Endothelial cell of umbilical vein (primary cell): ENCODE data around the gene MTF1. TPM values are rescaled to one million over a fixed set of nuclear protein-coding genes. Genes with fewer than 3 reads are reported as not detected.
A peak's percentile ranks its signal among the peaks of the same experiment; 100 is the strongest.

Experiments
- BruUV-seq: library from RNA; stranded (reverse); fragments of 400-500 nt; replicated peaks from 2 replicates; lab custom pipeline; 2021; lab: Mats Ljungman, UMichigan
- CTCF ChIA-PET: fragments of 300-600, 350-600 bp; sonication (Branson Sonifier 250); formaldehyde crosslinking; loops from one replicate; lab custom pipeline; 2021; ENCODE audit warnings: antibody characterized with exemption, inconsistent platforms; lab: Charles Lee
- POLR2A ChIA-PET: fragments of 300-600, 350-600 bp; sonication (Branson Sonifier 250); formaldehyde crosslinking; loops from one replicate; lab custom pipeline; 2021; ENCODE audit warnings: antibody characterized with exemption, inconsistent platforms; lab: Charles Lee
- DNase-seq: peaks from one replicate; pipeline ENCODE4 v3.0.0-alpha.2; 2011; ENCODE audit warnings: low read depth, low spot score
- FAIRE-seq: peaks from 2 replicates; lab custom pipeline; 2011; peaks lifted over from hg19 to GRCh38; lab: Jason Lieb, UNC
- H2AFZ ChIP-seq: 2 replicates; pipeline ENCODE4 v1.6.0; 2012; ENCODE audit warnings: low read depth, low read length, control low read depth, inconsistent platforms
- H3K27ac ChIP-seq: 2 replicates; pipeline ENCODE4 v1.5.1; 2011; ENCODE audit warnings: low read depth, mild to moderate bottlenecking, control low read depth, low read length, moderate library complexity; ENCODE audit not compliant: insufficient read depth
- H3K27me3 ChIP-seq, 2 experiments: 2 replicates each; pipeline versions ENCODE4 v1.6.0 to v1.6.1; 2011; ENCODE audit warnings: low read length in 2 of 2, mixed read lengths in 1 of 2; ENCODE audit not compliant: control insufficient read depth in 2 of 2, insufficient read depth in 2 of 2
- H3K36me3 ChIP-seq, 2 experiments: 2 replicates in 1 of 2; 3 replicates in 1 of 2; pipeline ENCODE4 v1.5.1; 2011; ENCODE audit warnings: low read length in 2 of 2, mild to moderate bottlenecking in 1 of 2, moderate library complexity in 1 of 2; ENCODE audit not compliant: control insufficient read depth in 2 of 2, insufficient read depth in 2 of 2; ENCODE audit errors: extremely low read depth in 1 of 2
- H3K4me1 ChIP-seq: 3 replicates; pipeline ENCODE4 v1.5.1; 2011; ENCODE audit warnings: mild to moderate bottlenecking, low read length; ENCODE audit not compliant: control insufficient read depth, insufficient read depth; ENCODE audit errors: extremely low read depth
- H3K4me2 ChIP-seq: 2 replicates; pipeline ENCODE4 v1.6.1; 2011; ENCODE audit warnings: low read length, control low read depth, mixed read lengths; ENCODE audit not compliant: insufficient read depth
- H3K4me3 ChIP-seq, 3 experiments: fragments of 200-600 bp in 1 of 3; sonication (generic), shearing (Covaris generic) in 1 of 3; replicated peaks in 1 of 3; 2 replicates each; pipeline ENCODE4 v1.5.1; 2011 to 2016; ENCODE audit warnings: control low read depth in 3 of 3, low read length in 3 of 3, mild to moderate bottlenecking in 2 of 3, inconsistent platforms in 1 of 3, low read depth in 1 of 3, moderate library complexity in 1 of 3; ENCODE audit not compliant: insufficient read depth in 1 of 3
- H3K79me2 ChIP-seq: 2 replicates; pipeline ENCODE4 v1.6.0; 2012; ENCODE audit warnings: low read length, inconsistent platforms; ENCODE audit not compliant: control insufficient read depth, insufficient read depth
- H3K9ac ChIP-seq: replicated peaks from 2 replicates; pipeline ENCODE3; 2011; ENCODE audit warnings: low read length, control low read depth; ENCODE audit not compliant: insufficient read depth; ENCODE audit errors: extremely low read depth
- H3K9me1 ChIP-seq: replicated peaks from 3 replicates; pipeline ENCODE4 v1.6.0; 2011; ENCODE audit warnings: mild to moderate bottlenecking, low read length; ENCODE audit not compliant: control insufficient read depth, insufficient read depth; ENCODE audit errors: extremely low read depth
- H3K9me3 ChIP-seq: replicated peaks from 2 replicates; pipeline ENCODE4 v1.5.1; 2012; ENCODE audit warnings: low read length, inconsistent platforms; ENCODE audit not compliant: control insufficient read depth, insufficient read depth
- H4K20me1 ChIP-seq: replicated peaks from 2 replicates; pipeline ENCODE3; 2011; ENCODE audit warnings: mild to moderate bottlenecking, low read length; ENCODE audit not compliant: control insufficient read depth, insufficient read depth; ENCODE audit errors: extremely low read depth
- EZH2 ChIP-seq: IDR thresholded peaks from 2 replicates; pipeline ENCODE4 v1.6.1; 2012; ENCODE audit warnings: borderline replicate concordance, low read depth, mild to moderate bottlenecking, moderate library complexity, low read length, inconsistent platforms; ENCODE audit not compliant: severe bottlenecking
- FOS ChIP-seq: IDR thresholded peaks from 2 replicates; pipeline ENCODE4 v1.6.1; 2011; ENCODE audit warnings: mild to moderate bottlenecking, low read length, moderate library complexity, borderline replicate concordance; ENCODE audit not compliant: insufficient read depth
- GATA2 ChIP-seq: IDR thresholded peaks from 2 replicates; pipeline ENCODE4 v1.7.0; 2011; ENCODE audit warnings: low read depth, mild to moderate bottlenecking, moderate library complexity, mixed read lengths, low read length; ENCODE audit not compliant: insufficient read length, insufficient read depth
- JUN ChIP-seq: IDR thresholded peaks from 2 replicates; pipeline ENCODE4 v1.6.1; 2011; ENCODE audit warnings: borderline replicate concordance, low read depth; ENCODE audit not compliant: insufficient read length, insufficient read depth
- MYC ChIP-seq: IDR thresholded peaks from one replicate; pipeline ENCODE4 v1.6.1; 2011; ENCODE audit warnings: mild to moderate bottlenecking, low read depth, low read length
- POLR2A ChIP-seq: IDR thresholded peaks from 2 replicates; pipeline ENCODE4 v1.6.1; 2012; ENCODE audit warnings: low read depth, mild to moderate bottlenecking, control low read depth, low read length
- POLR2AphosphoS5 ChIP-seq: IDR thresholded peaks from 2 replicates; pipeline ENCODE4 v1.6.1; 2012; ENCODE audit warnings: low read depth, mild to moderate bottlenecking, control low read depth, low read length, moderate library complexity; ENCODE audit not compliant: insufficient read depth
- dilution Hi-C: fragments of 300-500 bp; cut with MboI; formaldehyde crosslinking; loops from one replicate; pipeline ENCODE4 v1.15.0; 2019; ENCODE audit warnings: low sequenced_read_pairs; ENCODE audit not compliant: extremely low pct_ligation_motif_present
- intact Hi-C: fragments of 100-400 bp; cut with micrococcal nuclease; formaldehyde crosslinking; loops from one replicate; pipeline ENCODE4 v1.10.0; 2022
- polyA plus RNA-seq, 4 experiments: library from polyadenylated mRNA; depleted of rRNA in 3 of 4; stranded (reverse) in 3 of 4; unstranded in 1 of 4; fragments of >200 nt; gene quantifications; 2 replicates each; pipeline versions ENCODE4 v1.2.1 to v1.2.3, GENCODE V29; 2011 to 2012; ENCODE audit warnings: missing spikeins in 1 of 4
- total RNA-seq: library from RNA; stranded (reverse); gene quantifications from 2 replicates; pipeline ENCODE4 v1.2.3, GENCODE V29; 2021
- TF ChIP-seq, protein P1 (sequence below): IDR thresholded peaks from 2 replicates; pipeline ENCODE4 v1.6.1; 2011; ENCODE audit not compliant: insufficient read depth, insufficient read length
- TF ChIP-seq, protein P2 (sequence below), 2 donors: IDR thresholded peaks; 1 replicate in 1 of 2; 2 replicates in 1 of 2; pipeline ENCODE4 v1.5.1; 2011; ENCODE audit warnings: low read length in 2 of 2, mild to moderate bottlenecking in 2 of 2, moderate library complexity in 2 of 2, control low read depth in 1 of 2, inconsistent platforms in 1 of 2, low read depth in 1 of 2; ENCODE audit not compliant: insufficient read depth in 1 of 2; ENCODE audit errors: extremely low read depth in 1 of 2

The MTF1 gene
- total and polyA plus RNA-seq, 2 donors (not counting 3 experiments of a cell fraction or from before 2014, with no cell fraction given): 4.9 to 18.5 TPM

DNA sequence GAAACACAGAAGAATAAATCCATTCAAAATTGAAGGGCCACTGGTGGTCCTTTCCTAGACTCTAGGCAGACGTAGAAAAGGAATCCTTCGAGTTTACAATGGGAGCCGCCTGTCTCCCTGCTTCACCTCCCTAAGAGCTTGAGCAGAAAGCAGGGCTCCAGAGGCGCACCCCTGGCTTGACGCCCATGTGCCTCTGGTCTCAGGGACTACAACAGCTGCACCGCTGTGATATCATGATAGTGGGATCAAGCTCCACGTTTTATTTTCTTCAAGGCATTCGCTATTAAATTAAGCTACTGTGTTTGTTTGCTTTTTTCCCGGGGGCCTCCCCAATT, 52.2 kb downstream of the MTF1 start:
- ChIA-PET CTCF (interaction anchor here (3.3 kb wide), 1 partner anchor 52 kb away, joined by 32 read pairs; the partner anchor contains the start of gene MTF1), POLR2A (interaction anchor here (2.6 kb wide), 1 partner anchor 52 kb away, joined by 10 read pairs; the partner anchor contains the start of gene MTF1)
- H3K4me2 ChIP-seq: peak overlapping the region; percentile 93
- peak overlapping the region; percentile 91 for H3K27ac ChIP-seq
- TSS peak; percentile 29 for BruUV-seq
- dilution Hi-C loops: no loop called here
- TF ChIP-seq GATA2: no peak
- TF ChIP-seq, protein P1, sequence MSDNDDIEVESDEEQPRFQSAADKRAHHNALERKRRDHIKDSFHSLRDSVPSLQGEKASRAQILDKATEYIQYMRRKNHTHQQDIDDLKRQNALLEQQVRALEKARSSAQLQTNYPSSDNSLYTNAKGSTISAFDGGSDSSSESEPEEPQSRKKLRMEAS: no peak
- TF ChIP-seq EZH2: no peak
- TF ChIP-seq, protein P2, sequence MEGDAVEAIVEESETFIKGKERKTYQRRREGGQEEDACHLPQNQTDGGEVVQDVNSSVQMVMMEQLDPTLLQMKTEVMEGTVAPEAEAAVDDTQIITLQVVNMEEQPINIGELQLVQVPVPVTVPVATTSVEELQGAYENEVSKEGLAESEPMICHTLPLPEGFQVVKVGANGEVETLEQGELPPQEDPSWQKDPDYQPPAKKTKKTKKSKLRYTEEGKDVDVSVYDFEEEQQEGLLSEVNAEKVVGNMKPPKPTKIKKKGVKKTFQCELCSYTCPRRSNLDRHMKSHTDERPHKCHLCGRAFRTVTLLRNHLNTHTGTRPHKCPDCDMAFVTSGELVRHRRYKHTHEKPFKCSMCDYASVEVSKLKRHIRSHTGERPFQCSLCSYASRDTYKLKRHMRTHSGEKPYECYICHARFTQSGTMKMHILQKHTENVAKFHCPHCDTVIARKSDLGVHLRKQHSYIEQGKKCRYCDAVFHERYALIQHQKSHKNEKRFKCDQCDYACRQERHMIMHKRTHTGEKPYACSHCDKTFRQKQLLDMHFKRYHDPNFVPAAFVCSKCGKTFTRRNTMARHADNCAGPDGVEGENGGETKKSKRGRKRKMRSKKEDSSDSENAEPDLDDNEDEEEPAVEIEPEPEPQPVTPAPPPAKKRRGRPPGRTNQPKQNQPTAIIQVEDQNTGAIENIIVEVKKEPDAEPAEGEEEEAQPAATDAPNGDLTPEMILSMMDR (IDR thresholded peaks at IDR 0.05; ENCODE audit: extremely low read depth in 1 of 2, insufficient read depth in 1 of 2, low read depth in 1 of 2, low read length in 2 of 2): no peak
- no peak for TF ChIP-seq MYC
- TF ChIP-seq FOS: no peak
- no peak for TF ChIP-seq POLR2AphosphoS5
- no peak for TF ChIP-seq JUN
- no peak for TF ChIP-seq POLR2A
- H3K36me3 ChIP-seq: peaks cover 19 to 31% of the 10 kb centered on the region in 2 experiments
- H3K9me3 ChIP-seq: no peaks in the 10 kb centered on the region
- H3K79me2 ChIP-seq: peaks cover 23% of the 10 kb centered on the region
- H3K4me3 ChIP-seq: peak overlapping the region; percentile 66 to 93 (median 83)
- H2AFZ ChIP-seq: no peak overlapping the region
- H3K4me1 ChIP-seq: peaks cover 13% of the 10 kb centered on the region
- peak overlapping the region; percentile 91 for H3K9ac ChIP-seq
- DNase-seq (no peak), FAIRE-seq (no peak)
- no peaks in the 10 kb centered on the region for H3K27me3 ChIP-seq
- no peaks in the 10 kb centered on the region for H3K9me1 ChIP-seq
- peaks cover 4% of the 10 kb centered on the region for H4K20me1 ChIP-seq
- intact Hi-C loops: loop anchor here (5.0 kb wide), 3 partner anchors 125 to 335 kb away; partner anchors contain the start of gene ZC3H12A
